RWPE2 (cell line): ENCODE data around the gene TRMT10B.

Source experiments
- ATAC-seq: fragments of 200-7000 bp; cut with Tn5 transposase; 3 replicates; pipeline ENCODE4 v1.9.1; 2021; ENCODE audit warnings: low read depth
- DNase-seq: peaks from one replicate; pipeline ENCODE4 v3.0.0-alpha.2; 2020; ENCODE audit warnings: low spot score
- H3K27ac ChIP-seq: fragments of 450-650 bp; 2 replicates; pipeline ENCODE4 v1.5.1; 2017; ENCODE audit warnings: mild to moderate bottlenecking; ENCODE audit not compliant: poor library complexity, severe bottlenecking
- H3K27me3 ChIP-seq: fragments of 250-450 bp; sonication (Bioruptor Pico); 2 replicates; pipeline ENCODE4 v1.5.1; 2021; ENCODE audit warnings: mild to moderate bottlenecking, moderate library complexity; ENCODE audit not compliant: insufficient read depth, poor library complexity, severe bottlenecking
- H3K36me3 ChIP-seq: fragments of 250-450 bp; sonication (Bioruptor Pico); 2 replicates; pipeline ENCODE4 v1.5.1; 2020; ENCODE audit warnings: low read depth, mild to moderate bottlenecking, moderate library complexity
- H3K4me1 ChIP-seq: fragments of 250-450 bp; sonication (Bioruptor Pico); 2 replicates; pipeline ENCODE4 v1.5.1; 2021; ENCODE audit warnings: mild to moderate bottlenecking, moderate library complexity; ENCODE audit not compliant: insufficient read depth, poor library complexity, severe bottlenecking
- H3K4me3 ChIP-seq: fragments of 250-450 bp; sonication (Bioruptor Pico); 2 replicates; pipeline ENCODE4 v1.5.1; 2021; ENCODE audit warnings: mild to moderate bottlenecking, moderate library complexity; ENCODE audit not compliant: severe bottlenecking
- H3K9me3 ChIP-seq: fragments of 250-450 bp; sonication (Bioruptor Pico); 2 replicates; pipeline ENCODE4 v1.5.1; 2021; ENCODE audit warnings: mild to moderate bottlenecking, moderate library complexity; ENCODE audit not compliant: severe bottlenecking
- TF ChIP-seq, protein P1 (sequence below): fragments of 450-650 bp; IDR thresholded peaks from one replicate; pipeline ENCODE4 v1.5.1; 2017; ENCODE audit warnings: mild to moderate bottlenecking, moderate library complexity; ENCODE audit not compliant: poor library complexity, severe bottlenecking

The TRMT10B gene

DNA sequence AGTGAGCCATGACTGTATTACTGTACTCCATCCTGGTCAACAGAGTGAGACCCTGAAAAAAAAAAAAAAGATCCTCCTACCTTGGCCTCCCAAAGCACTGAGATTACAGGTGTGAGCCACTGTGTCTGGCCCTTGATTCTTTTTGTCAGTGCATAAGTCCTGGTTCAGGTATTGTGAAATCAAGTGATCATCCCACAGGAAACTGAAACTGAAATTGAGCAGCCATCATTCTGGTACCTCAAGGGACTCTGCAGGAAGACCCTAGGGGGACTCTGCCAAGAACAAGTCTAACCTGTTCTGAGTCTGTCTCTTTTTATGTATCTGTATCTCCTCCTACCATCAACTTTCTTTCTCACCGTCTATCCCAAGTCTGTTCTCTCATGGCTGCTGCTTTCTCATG is 45.1 kb downstream of the TRMT10B start:
- Histone ChIP-seq H3K9me3 (no peaks in the 10 kb centered on the region), H3K4me1 (peaks cover 8% of the 10 kb centered on the region), H3K27ac (no peak overlapping the region), H3K27me3 (no peaks in the 10 kb centered on the region), H3K36me3 (peaks cover 9% of the 10 kb centered on the region; the same call in 1 of the 2 replicates), H3K4me3 (no peak overlapping the region)
- ATAC-seq, result no peak
- no peak for DNase-seq
- TF ChIP-seq, protein P1, sequence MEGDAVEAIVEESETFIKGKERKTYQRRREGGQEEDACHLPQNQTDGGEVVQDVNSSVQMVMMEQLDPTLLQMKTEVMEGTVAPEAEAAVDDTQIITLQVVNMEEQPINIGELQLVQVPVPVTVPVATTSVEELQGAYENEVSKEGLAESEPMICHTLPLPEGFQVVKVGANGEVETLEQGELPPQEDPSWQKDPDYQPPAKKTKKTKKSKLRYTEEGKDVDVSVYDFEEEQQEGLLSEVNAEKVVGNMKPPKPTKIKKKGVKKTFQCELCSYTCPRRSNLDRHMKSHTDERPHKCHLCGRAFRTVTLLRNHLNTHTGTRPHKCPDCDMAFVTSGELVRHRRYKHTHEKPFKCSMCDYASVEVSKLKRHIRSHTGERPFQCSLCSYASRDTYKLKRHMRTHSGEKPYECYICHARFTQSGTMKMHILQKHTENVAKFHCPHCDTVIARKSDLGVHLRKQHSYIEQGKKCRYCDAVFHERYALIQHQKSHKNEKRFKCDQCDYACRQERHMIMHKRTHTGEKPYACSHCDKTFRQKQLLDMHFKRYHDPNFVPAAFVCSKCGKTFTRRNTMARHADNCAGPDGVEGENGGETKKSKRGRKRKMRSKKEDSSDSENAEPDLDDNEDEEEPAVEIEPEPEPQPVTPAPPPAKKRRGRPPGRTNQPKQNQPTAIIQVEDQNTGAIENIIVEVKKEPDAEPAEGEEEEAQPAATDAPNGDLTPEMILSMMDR, result no peak

DNA sequence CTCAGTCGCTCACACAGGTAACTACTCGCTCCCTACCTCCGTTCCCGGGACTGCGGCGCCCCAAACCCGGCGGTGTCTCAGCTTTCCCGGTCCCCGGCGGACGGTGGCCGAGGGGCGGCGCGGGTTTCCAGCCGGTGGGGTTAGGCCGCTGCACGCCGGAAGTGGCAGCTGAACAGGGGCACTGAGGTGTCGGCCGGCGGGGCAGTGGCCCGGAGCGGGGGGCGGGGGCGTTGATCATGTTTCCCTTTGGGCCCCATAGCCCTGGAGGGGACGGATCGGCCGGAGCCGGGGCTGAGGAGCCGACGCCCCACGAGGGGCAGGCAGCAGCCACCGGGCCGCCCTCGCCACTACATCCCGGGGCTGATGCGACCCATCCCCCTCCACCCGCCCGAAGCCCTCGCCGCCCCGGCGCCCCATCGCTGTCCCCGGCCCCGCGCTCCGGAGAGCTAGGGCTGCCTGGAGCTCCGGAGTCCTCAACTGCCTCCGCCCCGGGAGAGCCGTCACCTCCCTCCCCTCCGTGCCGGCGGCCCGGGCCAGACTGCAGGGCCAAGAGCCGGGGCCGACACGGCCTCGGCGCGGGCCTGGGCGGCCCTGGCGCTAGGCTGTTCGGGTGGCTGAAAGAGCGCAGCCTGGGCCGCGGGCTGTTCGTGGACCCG is 47.2 kb downstream of the TRMT10B start, which contains the start of gene DCAF10:
Gene DCAF10 (plus strand): TSS at position 167 of the 656 bp plus-strand sequence. CDS start 70 bp downstream, at position 237.
- no peaks in the 10 kb centered on the region for H3K27me3 ChIP-seq
- peak within 1 kb of the TSS; percentile 91 for H3K4me3 ChIP-seq
- no peaks in the 10 kb centered on the region for H3K9me3 ChIP-seq
- H3K27ac ChIP-seq, result peak within 1 kb of the TSS; percentile 64
- ATAC-seq (peak; percentile 72), DNase-seq (peak; percentile 86)
- H3K36me3 ChIP-seq, result peaks cover 21% of the 10 kb centered on the region; the same call in 1 of the 2 replicates
- H3K4me1 ChIP-seq, result peaks cover 8% of the 10 kb centered on the region
- TF ChIP-seq, protein P1, result no peak

DNA sequence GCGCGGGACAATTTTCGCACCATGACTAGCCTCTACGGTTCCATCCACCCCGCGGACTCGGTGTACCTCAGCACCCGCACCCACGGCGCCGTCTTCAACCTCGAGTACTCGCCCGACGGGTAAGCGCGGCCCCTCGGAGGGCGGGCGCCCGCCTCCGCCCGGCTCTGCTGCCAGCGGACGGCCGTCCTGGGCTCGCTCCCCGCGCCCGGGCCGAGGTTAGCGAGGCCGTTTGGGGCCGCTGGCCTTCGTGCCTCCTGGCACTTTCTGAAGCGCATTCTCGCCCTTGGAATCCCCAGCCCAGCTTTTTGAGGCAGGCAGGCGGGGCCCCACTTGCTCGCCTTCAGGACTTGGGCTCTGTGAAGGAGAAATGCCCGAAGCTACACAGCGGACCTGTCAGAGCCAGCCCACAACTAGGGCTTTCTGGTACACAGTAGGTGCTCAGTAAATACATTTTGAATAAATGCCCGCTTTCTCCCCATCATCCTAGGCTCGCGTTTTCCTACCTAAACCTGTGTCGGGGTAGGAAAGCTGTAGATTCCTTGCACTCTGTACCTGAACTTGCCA is 47.8 kb downstream of the TRMT10B start:
- DNase-seq (no peak), ATAC-seq (peak; percentile 51)
- Histone ChIP-seq H3K27me3 (no peaks in the 10 kb centered on the region), H3K27ac (peak overlapping the region; percentile 64), H3K9me3 (no peaks in the 10 kb centered on the region), H3K4me3 (peak overlapping the region; percentile 91), H3K4me1 (peaks cover 8% of the 10 kb centered on the region), H3K36me3 (peaks cover 21% of the 10 kb centered on the region; the same call in 1 of the 2 replicates)
- TF ChIP-seq, protein P1, result no peak

DNA sequence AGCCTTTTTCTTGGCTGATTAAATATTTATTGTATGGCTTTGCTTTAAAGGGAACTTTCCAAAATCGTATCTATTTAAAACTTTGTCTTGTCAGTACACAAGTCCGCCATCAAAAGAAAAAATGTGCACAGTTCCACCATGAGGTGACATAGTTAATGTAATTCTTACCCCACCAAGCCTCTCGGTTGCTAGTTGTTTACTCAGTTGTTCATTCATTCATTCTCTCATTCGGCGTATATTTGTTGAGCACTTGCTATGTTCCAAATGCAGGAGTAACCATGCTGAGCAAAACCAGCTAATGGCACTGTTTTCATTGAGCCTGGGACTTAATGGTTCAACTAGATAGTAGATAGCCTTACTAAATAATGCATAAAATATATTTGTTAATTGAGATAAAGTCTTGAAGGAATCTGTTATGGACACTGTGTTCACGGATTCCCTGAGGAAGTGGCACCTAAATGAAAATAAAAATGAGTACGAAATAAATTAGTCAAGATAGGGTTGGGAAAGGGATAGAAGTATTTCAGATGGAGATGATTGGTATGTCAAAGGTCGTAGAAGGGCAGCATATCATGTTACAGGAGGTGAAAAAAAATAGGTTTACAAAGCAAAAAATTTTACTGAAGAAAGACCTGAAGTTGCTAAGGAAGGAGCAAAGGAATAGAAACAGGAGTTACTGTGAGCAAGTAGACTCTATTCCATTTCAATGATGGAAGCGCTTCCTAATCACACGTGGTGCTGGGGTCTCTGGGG is 48.5 kb downstream of the TRMT10B start:
- DNase-seq (no peak), ATAC-seq (no peak)
- Histone ChIP-seq H3K4me1 (peaks cover 8% of the 10 kb centered on the region), H3K27me3 (no peaks in the 10 kb centered on the region), H3K9me3 (no peaks in the 10 kb centered on the region), H3K36me3 (peaks cover 23% of the 10 kb centered on the region; the same call in 1 of the 2 replicates), H3K27ac (peak overlapping the region; percentile 64), H3K4me3 (peak overlapping the region; percentile 91)
- TF ChIP-seq, protein P1, result no peak
